ENCODE data around the gene ADGRE3.
"Not testable (repeated sequence)": the region's sequence is repeated elsewhere in the genome, so short reads cannot be mapped to it uniquely, and the experiment has no call there.

DNA sequence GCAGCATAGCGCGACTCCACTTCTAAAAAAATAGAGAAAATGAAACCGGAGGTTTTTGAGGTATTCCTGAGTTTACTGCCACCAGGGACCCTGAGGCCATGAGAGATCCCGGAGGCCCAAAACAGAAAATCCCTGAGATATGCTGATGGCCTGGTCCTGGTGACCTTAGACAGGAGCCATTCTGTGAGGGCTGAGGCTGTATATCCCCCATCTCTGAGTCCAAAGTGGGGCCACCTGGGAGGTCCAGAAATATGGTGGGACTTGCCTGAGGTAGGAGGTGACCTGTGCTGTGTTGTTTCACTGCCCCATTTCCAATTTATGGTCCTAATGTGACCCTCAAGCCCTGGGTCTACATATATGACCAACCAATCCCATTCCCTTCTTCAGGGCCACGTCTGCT is 90.3 kb downstream of the ADGRE3 start:
- TF ChIP-seq HDAC2 (IDR thresholded peaks at IDR 0.05); NR3C1 (IDR thresholded peaks at IDR 0.05); MYC (IDR thresholded peaks at IDR 0.05; ENCODE audit: borderline replicate concordance, low read length); HOXA7 (CRISPR knock-in tag; IDR thresholded peaks at IDR 0.05); JUN (IDR thresholded peaks at IDR 0.05); RNF2 (IDR thresholded peaks at IDR 0.05; ENCODE audit: borderline replicate concordance, low read depth); RFX5 (IDR thresholded peaks at IDR 0.05); EP300 (IDR thresholded peaks at IDR 0.05); RAD21 (conservative IDR thresholded peaks at IDR 0.05 in 1 of 2, IDR thresholded peaks at IDR 0.05 in 1 of 2): not testable (repeated sequence)
- TF ChIP-seq, protein P1, sequence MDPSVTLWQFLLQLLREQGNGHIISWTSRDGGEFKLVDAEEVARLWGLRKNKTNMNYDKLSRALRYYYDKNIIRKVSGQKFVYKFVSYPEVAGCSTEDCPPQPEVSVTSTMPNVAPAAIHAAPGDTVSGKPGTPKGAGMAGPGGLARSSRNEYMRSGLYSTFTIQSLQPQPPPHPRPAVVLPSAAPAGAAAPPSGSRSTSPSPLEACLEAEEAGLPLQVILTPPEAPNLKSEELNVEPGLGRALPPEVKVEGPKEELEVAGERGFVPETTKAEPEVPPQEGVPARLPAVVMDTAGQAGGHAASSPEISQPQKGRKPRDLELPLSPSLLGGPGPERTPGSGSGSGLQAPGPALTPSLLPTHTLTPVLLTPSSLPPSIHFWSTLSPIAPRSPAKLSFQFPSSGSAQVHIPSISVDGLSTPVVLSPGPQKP (IDR thresholded peaks at IDR 0.05; ENCODE audit: low read depth, low read length): not testable (repeated sequence)
- TF ChIP-seq, protein P2, sequence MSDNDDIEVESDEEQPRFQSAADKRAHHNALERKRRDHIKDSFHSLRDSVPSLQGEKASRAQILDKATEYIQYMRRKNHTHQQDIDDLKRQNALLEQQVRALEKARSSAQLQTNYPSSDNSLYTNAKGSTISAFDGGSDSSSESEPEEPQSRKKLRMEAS (IDR thresholded peaks at IDR 0.05): not testable (repeated sequence)
- TF ChIP-seq, protein P3, sequence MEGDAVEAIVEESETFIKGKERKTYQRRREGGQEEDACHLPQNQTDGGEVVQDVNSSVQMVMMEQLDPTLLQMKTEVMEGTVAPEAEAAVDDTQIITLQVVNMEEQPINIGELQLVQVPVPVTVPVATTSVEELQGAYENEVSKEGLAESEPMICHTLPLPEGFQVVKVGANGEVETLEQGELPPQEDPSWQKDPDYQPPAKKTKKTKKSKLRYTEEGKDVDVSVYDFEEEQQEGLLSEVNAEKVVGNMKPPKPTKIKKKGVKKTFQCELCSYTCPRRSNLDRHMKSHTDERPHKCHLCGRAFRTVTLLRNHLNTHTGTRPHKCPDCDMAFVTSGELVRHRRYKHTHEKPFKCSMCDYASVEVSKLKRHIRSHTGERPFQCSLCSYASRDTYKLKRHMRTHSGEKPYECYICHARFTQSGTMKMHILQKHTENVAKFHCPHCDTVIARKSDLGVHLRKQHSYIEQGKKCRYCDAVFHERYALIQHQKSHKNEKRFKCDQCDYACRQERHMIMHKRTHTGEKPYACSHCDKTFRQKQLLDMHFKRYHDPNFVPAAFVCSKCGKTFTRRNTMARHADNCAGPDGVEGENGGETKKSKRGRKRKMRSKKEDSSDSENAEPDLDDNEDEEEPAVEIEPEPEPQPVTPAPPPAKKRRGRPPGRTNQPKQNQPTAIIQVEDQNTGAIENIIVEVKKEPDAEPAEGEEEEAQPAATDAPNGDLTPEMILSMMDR (IDR thresholded peaks at IDR 0.05): not testable (repeated sequence)
